Neuronal stem cell (in vitro differentiated cells): Measurements from ENCODE around the gene ATP11A.
A peak's percentile ranks its signal among the peaks of the same experiment; 100 is the strongest.

Experiments
- DNase-seq: peaks from one replicate; pipeline ENCODE4 v3.0.0-alpha.2; 2013; ENCODE audit warnings: low spot score
- H2AFZ ChIP-seq: one replicate; pipeline ENCODE4 v1.6.1; 2013; ENCODE audit warnings: mild to moderate bottlenecking, low read length, inconsistent platforms
- H2AK5ac ChIP-seq: 2 replicates; pipeline ENCODE4 v1.6.1; 2013; ENCODE audit warnings: low read depth, mild to moderate bottlenecking, inconsistent platforms, low read length, moderate library complexity, mixed read lengths
- H2BK120ac ChIP-seq: 2 replicates; pipeline ENCODE4 v1.6.1; 2013; ENCODE audit warnings: low read depth, mild to moderate bottlenecking, inconsistent platforms, low read length, moderate library complexity, mixed read lengths
- H2BK12ac ChIP-seq: one replicate; pipeline ENCODE4 v1.6.1; 2013; ENCODE audit warnings: low read length, inconsistent platforms
- H2BK15ac ChIP-seq: 2 replicates; pipeline ENCODE4 v1.6.1; 2013; ENCODE audit warnings: mild to moderate bottlenecking, low read length, inconsistent platforms, mixed read lengths
- H2BK5ac ChIP-seq: one replicate; pipeline ENCODE4 v1.6.1; 2013; ENCODE audit warnings: inconsistent platforms, mild to moderate bottlenecking, low read length, moderate library complexity
- H3K14ac ChIP-seq: one replicate; pipeline ENCODE4 v1.6.1; 2013; ENCODE audit warnings: low read length, inconsistent platforms
- H3K18ac ChIP-seq: 2 replicates; pipeline ENCODE4 v1.6.1; 2013; ENCODE audit warnings: low read length, inconsistent platforms
- H3K23ac ChIP-seq: 2 replicates; pipeline ENCODE4 v1.6.1; 2013; ENCODE audit warnings: low read depth, mild to moderate bottlenecking, mixed read lengths, low read length, inconsistent platforms; ENCODE audit not compliant: poor library complexity
- H3K27ac ChIP-seq: replicated peaks from 3 replicates; pipeline ENCODE4 v1.5.1; 2013; ENCODE audit warnings: low read length, inconsistent platforms
- H3K27me3 ChIP-seq, 3 experiments: 2 replicates each; pipeline ENCODE4 v1.6.1; 2013; ENCODE audit warnings: low read length in 3 of 3, mild to moderate bottlenecking in 2 of 3, inconsistent platforms in 1 of 3, low read depth in 1 of 3, mixed read lengths in 1 of 3, moderate library complexity in 1 of 3; ENCODE audit not compliant: control insufficient read depth in 3 of 3, insufficient read depth in 3 of 3
- H3K36me3 ChIP-seq, 2 donors: replicated peaks in 1 of 2; 2 replicates each; pipeline ENCODE4 v1.6.1; 2013; ENCODE audit warnings: low read length in 2 of 2; ENCODE audit not compliant: control insufficient read depth in 2 of 2, insufficient read depth in 2 of 2
- H3K4ac ChIP-seq: 2 replicates; pipeline ENCODE4 v1.6.1; 2013; ENCODE audit warnings: inconsistent platforms, mild to moderate bottlenecking, low read length, moderate library complexity
- H3K4me1 ChIP-seq, 2 donors: 1 replicate in 1 of 2; 2 replicates in 1 of 2; pipeline ENCODE4 v1.6.1; 2013; ENCODE audit warnings: low read length in 2 of 2, low read depth in 1 of 2; ENCODE audit not compliant: control insufficient read depth in 2 of 2, insufficient read depth in 1 of 2
- H3K4me2 ChIP-seq: one replicate; pipeline ENCODE4 v1.6.1; 2013; ENCODE audit warnings: mild to moderate bottlenecking, low read length, inconsistent platforms; ENCODE audit not compliant: insufficient read depth, poor library complexity, severe bottlenecking
- H3K4me3 ChIP-seq, 2 donors: 2 replicates each; pipeline ENCODE4 v1.5.1; 2013; ENCODE audit warnings: low read length in 2 of 2, mild to moderate bottlenecking in 2 of 2, inconsistent platforms in 1 of 2, moderate library complexity in 1 of 2
- H3K79me1 ChIP-seq: one replicate; pipeline ENCODE4 v1.6.1; 2013; ENCODE audit warnings: low read depth, mild to moderate bottlenecking, inconsistent platforms, low read length, moderate library complexity
- H3K9ac ChIP-seq: one replicate; pipeline ENCODE4 v1.6.1; 2013; ENCODE audit warnings: mild to moderate bottlenecking, low read depth, low read length, inconsistent platforms; ENCODE audit not compliant: poor library complexity
- H3K9me3 ChIP-seq, 2 donors: replicated peaks in 1 of 2; 2 replicates each; pipeline versions ENCODE3 to v1.6.1; 2013; ENCODE audit warnings: low read length in 2 of 2, mild to moderate bottlenecking in 2 of 2, inconsistent platforms in 1 of 2, low read depth in 1 of 2, mixed read lengths in 1 of 2, moderate library complexity in 1 of 2; ENCODE audit not compliant: control insufficient read depth in 2 of 2, insufficient read depth in 1 of 2
- H4K8ac ChIP-seq: one replicate; pipeline ENCODE4 v1.6.1; 2013; ENCODE audit warnings: low read depth, mild to moderate bottlenecking, inconsistent platforms, low read length, moderate library complexity
- H4K91ac ChIP-seq: one replicate; pipeline ENCODE4 v1.6.1; 2013; ENCODE audit warnings: low read length, low read depth, mild to moderate bottlenecking, inconsistent platforms; ENCODE audit not compliant: poor library complexity
- WGBS, 2 donors: extraction: QIAGEN DNeasy Blood & Tissue Kit; methylation state at CpG; one replicate each; pipeline ENCODE4 v1.1.7; 2013; ENCODE audit warnings: missing lambda C conversion rate in 2 of 2, mixed read lengths in 1 of 2; ENCODE audit not compliant: insufficient read length in 2 of 2, insufficient replicate concordance in 1 of 2; ENCODE audit errors: extremely low coverage in 2 of 2; 5-methylcytosine and 5-hydroxymethylcytosine counted together

The ATP11A gene

DNA sequence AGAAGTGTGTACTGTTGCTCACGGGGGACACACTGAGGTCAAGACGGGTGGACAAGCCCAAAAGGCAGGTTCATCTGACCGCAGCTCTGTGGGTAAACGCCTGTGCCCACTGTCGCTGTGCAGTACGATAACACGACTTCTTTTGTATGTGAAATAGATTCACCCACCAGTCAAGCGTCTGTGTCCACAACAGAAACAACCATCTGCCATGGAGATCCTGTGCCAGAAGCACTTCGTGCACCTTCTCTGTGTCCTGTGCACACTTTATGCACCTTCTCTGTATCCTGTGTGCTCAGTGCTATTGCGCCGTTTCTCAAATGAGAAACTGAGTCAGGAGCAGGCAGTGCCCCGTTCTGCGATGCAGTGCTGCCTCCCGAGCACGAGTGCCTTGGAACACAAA is 138.9 kb downstream of the ATP11A start:
- WGBS, 2 donors = no CpG with 5 or more reads among the region's 15 CpGs
- Histone ChIP-seq H2BK120ac (no peak overlapping the region), H3K4me2 (no peak overlapping the region), H3K79me1 (no peaks in the 10 kb centered on the region), H2BK5ac (no peak overlapping the region), H3K18ac (no peak overlapping the region), H3K14ac (no peak overlapping the region), H3K9me3 (peaks cover 0 to 10% of the 10 kb centered on the region in 2 donors), H2BK15ac (no peak overlapping the region), H2BK12ac (no peak overlapping the region), H2AFZ (no peak overlapping the region), H2AK5ac (no peak overlapping the region), H3K36me3 (peaks cover 57 to 63% of the 10 kb centered on the region in 2 donors), H3K27me3 (no peaks in the 10 kb centered on the region), H4K91ac (no peak overlapping the region), H3K27ac (no peak overlapping the region), H3K4me1 (no peaks in the 10 kb centered on the region), H3K9ac (no peak overlapping the region), H3K23ac (no peak overlapping the region), H3K4ac (no peak overlapping the region), H4K8ac (no peak overlapping the region), H3K4me3 (no peak overlapping the region)
- DNase-seq = no peak

DNA sequence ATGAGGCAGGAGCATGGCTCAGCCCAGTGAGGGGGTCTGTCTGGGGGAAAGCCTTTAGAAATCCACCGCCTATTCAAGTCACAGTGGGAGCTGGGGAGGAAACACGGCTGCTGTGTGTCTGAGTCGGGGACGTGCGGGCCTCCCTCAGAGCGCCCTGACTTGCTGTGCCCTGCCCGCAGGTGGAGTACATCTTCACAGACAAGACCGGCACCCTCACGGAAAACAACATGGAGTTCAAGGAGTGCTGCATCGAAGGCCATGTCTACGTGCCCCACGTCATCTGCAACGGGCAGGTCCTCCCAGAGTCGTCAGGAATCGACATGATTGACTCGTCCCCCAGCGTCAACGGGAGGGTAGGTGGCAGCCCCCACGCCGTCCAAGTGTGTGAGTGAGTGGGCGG is 141.4 kb downstream of the ATP11A start:
- Histone ChIP-seq H3K9me3 (peaks cover 0 to 8% of the 10 kb centered on the region in 2 donors), H2BK12ac (no peak overlapping the region), H2AFZ (no peak overlapping the region), H3K4me1 (no peaks in the 10 kb centered on the region), H2AK5ac (no peak overlapping the region), H4K8ac (no peak overlapping the region), H3K18ac (no peak overlapping the region), H3K79me1 (no peaks in the 10 kb centered on the region), H3K4me3 (no peak overlapping the region), H3K4me2 (no peak overlapping the region), H3K36me3 (peaks cover 62 to 68% of the 10 kb centered on the region in 2 donors), H3K23ac (no peak overlapping the region), H3K4ac (no peak overlapping the region), H2BK5ac (no peak overlapping the region), H3K14ac (no peak overlapping the region), H4K91ac (no peak overlapping the region), H2BK120ac (no peak overlapping the region), H2BK15ac (no peak overlapping the region), H3K27ac (no peak overlapping the region), H3K27me3 (no peaks in the 10 kb centered on the region), H3K9ac (no peak overlapping the region)
- DNase-seq = no peak
- WGBS, 2 donors = no CpG with 5 or more reads among the region's 21 CpGs

GRCh38 chr13:112831801-112832200 is 142.0 kb downstream of the ATP11A start:
- H3K79me1 ChIP-seq = no peaks in the 10 kb centered on the region
- no peak overlapping the region for H3K4me2 ChIP-seq
- no peak overlapping the region for H2BK5ac ChIP-seq
- no peak overlapping the region for H3K27ac ChIP-seq
- no peak overlapping the region for H4K91ac ChIP-seq
- peak overlapping the region; percentile 6 for H3K23ac ChIP-seq
- H2BK12ac ChIP-seq = no peak overlapping the region
- no peak overlapping the region for H3K4ac ChIP-seq
- WGBS, 2 donors = no CpG with 5 or more reads among the region's 13 CpGs
- H2AK5ac ChIP-seq = no peak overlapping the region
- peak overlapping the region; percentile 38 for H3K9ac ChIP-seq
- no peak overlapping the region for H4K8ac ChIP-seq
- H3K4me3 ChIP-seq = peak overlapping the region in 1 of 2 donors; percentile 0
- no peak for DNase-seq
- no peaks in the 10 kb centered on the region for H3K27me3 ChIP-seq
- no peak overlapping the region for H2BK15ac ChIP-seq
- peaks cover 0 to 8% of the 10 kb centered on the region in 2 donors for H3K9me3 ChIP-seq
- no peak overlapping the region for H2BK120ac ChIP-seq
- H3K4me1 ChIP-seq = no peaks in the 10 kb centered on the region
- no peak overlapping the region for H3K14ac ChIP-seq
- H2AFZ ChIP-seq = no peak overlapping the region
- peaks cover 61 to 63% of the 10 kb centered on the region in 2 donors for H3K36me3 ChIP-seq
- no peak overlapping the region for H3K18ac ChIP-seq

GRCh38 chr13:112832811-112833210 is 143.0 kb downstream of the ATP11A start:
- H3K4ac ChIP-seq = no peak overlapping the region
- peaks cover 63% of the 10 kb centered on the region in 2 donors for H3K36me3 ChIP-seq
- H3K23ac ChIP-seq = no peak overlapping the region
- H2BK120ac ChIP-seq = no peak overlapping the region
- no peak overlapping the region for H3K9ac ChIP-seq
- no peaks in the 10 kb centered on the region for H3K79me1 ChIP-seq
- no peak overlapping the region for H4K8ac ChIP-seq
- no peak overlapping the region for H3K18ac ChIP-seq
- H4K91ac ChIP-seq = no peak overlapping the region
- no peak overlapping the region for H2AFZ ChIP-seq
- H3K4me2 ChIP-seq = no peak overlapping the region
- H3K14ac ChIP-seq = no peak overlapping the region
- H2BK5ac ChIP-seq = no peak overlapping the region
- H3K27ac ChIP-seq = no peak overlapping the region
- no peaks in the 10 kb centered on the region for H3K4me1 ChIP-seq
- H2AK5ac ChIP-seq = no peak overlapping the region
- DNase-seq = no peak
- WGBS, 2 donors = no CpG with 5 or more reads among the region's 23 CpGs
- H3K9me3 ChIP-seq = peaks cover 0 to 8% of the 10 kb centered on the region in 2 donors
- no peak overlapping the region for H2BK12ac ChIP-seq
- no peak overlapping the region for H2BK15ac ChIP-seq
- no peaks in the 10 kb centered on the region for H3K27me3 ChIP-seq
- no peak overlapping the region for H3K4me3 ChIP-seq
